T1000 (cell line): Measurements from ENCODE around the gene AFF4.

ENCODE experiments used
- DNase-seq: peaks from one replicate; lab custom pipeline; 2025; ENCODE audit warnings: mixed read lengths; lab: John Stamatoyannopoulos, UW

AFF4 gene

GRCh38 chr5:132853790-132854189, 109.6 kb downstream of the AFF4 start:
- DNase-seq, result no peak

- no peak for DNase-seq
These were observed 110.1 kb downstream of the AFF4 start for GRCh38 chr5:132853323-132853722.

- DNase-seq, result no peak
These were observed 113.4 kb downstream of the AFF4 start for GRCh38 chr5:132850066-132850465.

GRCh38 chr5:132849347-132849746, 114.1 kb downstream of the AFF4 start:
- DNase-seq, result no peak

GRCh38 chr5:132848270-132848669, 115.2 kb downstream of the AFF4 start:
- no peak for DNase-seq

- DNase-seq, result peak; percentile 10
These were observed 122.1 kb downstream of the AFF4 start for GRCh38 chr5:132841305-132841704.

GRCh38 chr5:132840896-132841295, 122.5 kb downstream of the AFF4 start:
- DNase-seq, result no peak

- no peak for DNase-seq
These were observed 123.1 kb downstream of the AFF4 start for GRCh38 chr5:132840313-132840712.

GRCh38 chr5:132839426-132840301, 123.8 kb downstream of the AFF4 start:
- no peak for DNase-seq

GRCh38 chr5:132838516-132839282, 124.7 kb downstream of the AFF4 start:
- no peak for DNase-seq

GRCh38 chr5:132837868-132838267, 125.6 kb downstream of the AFF4 start:
- no peak for DNase-seq

GRCh38 chr5:132836852-132837251, 126.6 kb downstream of the AFF4 start:
- DNase-seq, result no peak

GRCh38 chr5:132834057-132834456, 129.4 kb downstream of the AFF4 start:
- DNase-seq, result no peak

GRCh38 chr5:132832612-132833011, 130.8 kb downstream of the AFF4 start:
- no peak for DNase-seq

GRCh38 chr5:132831095-132831860, 132.2 kb downstream of the AFF4 start:
- DNase-seq, result no peak

GRCh38 chr5:132830436-132831094, 132.9 kb downstream of the AFF4 start, which contains the start of gene SHROOM1:
Gene SHROOM1 (minus strand): TSS chr5:132830647. CDS start chr5:132826140, 4,507 bp downstream.
- DNase-seq, result no peak

- DNase-seq, result peak; percentile 43
These were observed 133.5 kb downstream of the AFF4 start for GRCh38 chr5:132829742-132830435.

GRCh38 chr5:132828846-132829494, 134.5 kb downstream of the AFF4 start:
- DNase-seq, result no peak

GRCh38 chr5:132827943-132828673, 135.3 kb downstream of the AFF4 start:
- no peak for DNase-seq
